B cell (primary cell): ENCODE data around the gene KLHL18. TPM values are rescaled to one million over a fixed set of nuclear protein-coding genes. Genes with fewer than 3 reads are reported as not detected.

Experiments used
- ATAC-seq: fragments of 200-7000 bp; cut with Tn5 transposase; one replicate; pipeline ENCODE4 v1.10.0; 2021; ENCODE audit warnings: low read depth, mild to moderate bottlenecking, moderate number of reproducible peaks, moderate library complexity
- CTCF ChIA-PET: fragments of 350-600 bp; sonication (Branson Sonifier 250); formaldehyde crosslinking; loops from one replicate; lab custom pipeline; 2021; ENCODE audit warnings: antibody characterized with exemption, inconsistent platforms; lab: Charles Lee
- POLR2A ChIA-PET: fragments of 350-600 bp; sonication (Branson Sonifier 250); formaldehyde crosslinking; loops from one replicate; lab custom pipeline; 2021; ENCODE audit warnings: antibody characterized with exemption; lab: Charles Lee
- DNase-seq: peaks from one replicate; pipeline ENCODE4 v3.0.0; 2013
- H2AFZ ChIP-seq: 2 replicates; pipeline ENCODE4 v1.6.1; 2012; ENCODE audit warnings: mild to moderate bottlenecking, low read depth, low read length; ENCODE audit not compliant: insufficient read depth, poor library complexity, severe bottlenecking
- H3K27ac ChIP-seq, 2 donors: 1 replicate in 1 of 2; 2 replicates in 1 of 2; pipeline ENCODE4 v1.5.1; 2012 to 2013; ENCODE audit warnings: low read length in 2 of 2, mild to moderate bottlenecking in 2 of 2, moderate library complexity in 1 of 2
- H3K27me3 ChIP-seq, 4 experiments: fragments of 200-600 bp in 1 of 4; sonication (generic) in 1 of 4; replicated peaks in 1 of 4; 1 replicate in 2 of 4; 2 replicates in 2 of 4; pipeline versions ENCODE4 v1.6.1 to v1.7.0; 2013 to 2016; ENCODE audit warnings: low read length in 3 of 4, mild to moderate bottlenecking in 2 of 4, mixed read lengths in 1 of 4, moderate library complexity in 1 of 4; ENCODE audit not compliant: insufficient read depth in 4 of 4, control insufficient read depth in 3 of 4; ENCODE audit errors: control extremely low read depth in 1 of 4
- H3K36me3 ChIP-seq, 2 experiments: replicated peaks in 1 of 2; 1 replicate in 1 of 2; 2 replicates in 1 of 2; pipeline versions ENCODE4 v1.6.1 to v1.7.1; 2013; ENCODE audit warnings: low read length in 1 of 2; ENCODE audit not compliant: insufficient read depth in 2 of 2, control insufficient read depth in 1 of 2; ENCODE audit errors: control extremely low read depth in 1 of 2, extremely low read depth in 1 of 2
- H3K4me1 ChIP-seq, 2 donors: fragments of 200-600 bp in 1 of 2; sonication (generic) in 1 of 2; 1 replicate in 1 of 2; 2 replicates in 1 of 2; pipeline versions ENCODE4 v1.5.1 to v1.6.1; 2013 to 2017; ENCODE audit warnings: low read length in 2 of 2; ENCODE audit not compliant: control insufficient read depth in 2 of 2, insufficient read depth in 2 of 2
- H3K4me2 ChIP-seq: replicated peaks from 2 replicates; pipeline ENCODE3; 2012; ENCODE audit warnings: mild to moderate bottlenecking, low read depth, low read length; ENCODE audit not compliant: poor library complexity, severe bottlenecking
- H3K4me3 ChIP-seq, 5 experiments: fragments of 200-600 bp in 1 of 5; sonication (generic) in 1 of 5; 1 replicate in 3 of 5; 2 replicates in 2 of 5; pipeline versions ENCODE4 v1.5.1 to v1.7.0; 2011 to 2016; ENCODE audit warnings: low read length in 4 of 5, mild to moderate bottlenecking in 4 of 5, low read depth in 2 of 5, control low read depth in 1 of 5, moderate library complexity in 1 of 5; ENCODE audit not compliant: insufficient read depth in 1 of 5; ENCODE audit errors: control extremely low read depth in 1 of 5, extremely low read depth in 1 of 5
- H3K79me2 ChIP-seq: fragments of 200-600 bp; sonication (generic); one replicate; pipeline ENCODE4 v1.6.0; 2016; ENCODE audit warnings: low read length; ENCODE audit not compliant: control insufficient read depth, insufficient read depth
- H3K9ac ChIP-seq: fragments of 200-600 bp; sonication (generic); 2 replicates; pipeline ENCODE4 v1.6.1; 2017; ENCODE audit warnings: mild to moderate bottlenecking, low read length, moderate library complexity
- H3K9me3 ChIP-seq, 3 donors: one replicate each; pipeline versions ENCODE4 v1.6.1 to v1.7.1; 2013; ENCODE audit warnings: low read length in 2 of 3; ENCODE audit not compliant: control insufficient read depth in 2 of 3, insufficient read depth in 1 of 3; ENCODE audit errors: control extremely low read depth in 1 of 3
- H4K20me1 ChIP-seq: 2 replicates; pipeline ENCODE4 v1.6.0; 2012; ENCODE audit warnings: mild to moderate bottlenecking, low read length; ENCODE audit not compliant: insufficient read depth, control insufficient read depth, poor library complexity, severe bottlenecking
- H3K27ac Mint-ChIP-seq: one replicate; pipeline ENCODE4 v1.8.0; 2021; ENCODE audit warnings: mixed read lengths
- H3K27me3 Mint-ChIP-seq: one replicate; pipeline ENCODE4 v1.8.0; 2021; ENCODE audit warnings: mixed read lengths
- H3K4me1 Mint-ChIP-seq: one replicate; pipeline ENCODE4 v1.8.0; 2021; ENCODE audit warnings: mixed read lengths
- H3K4me3 Mint-ChIP-seq: one replicate; pipeline ENCODE4 v1.8.0; 2021; ENCODE audit warnings: mixed read lengths
- H3K9me3 Mint-ChIP-seq: one replicate; pipeline ENCODE4 v1.8.0; 2022; ENCODE audit warnings: mixed read lengths; ENCODE audit not compliant: insufficient read depth
- CTCF ChIP-seq: fragments of 200-600 bp; IDR thresholded peaks from one replicate; pipeline ENCODE4 v1.8.0; 2022; ENCODE audit warnings: antibody characterized with exemption, mild to moderate bottlenecking
- EZH2 ChIP-seq: IDR thresholded peaks from 2 replicates; pipeline ENCODE4 v1.6.1; 2012; ENCODE audit warnings: borderline replicate concordance, low read depth, mild to moderate bottlenecking, moderate library complexity, low read length; ENCODE audit not compliant: insufficient read depth, poor library complexity, severe bottlenecking
- WGBS: methylation state at CpG from one replicate; pipeline ENCODE4 v1.1.5; 2013; ENCODE audit warnings: missing lambda C conversion rate; ENCODE audit not compliant: insufficient coverage; 5-methylcytosine and 5-hydroxymethylcytosine counted together
- intact Hi-C: fragments of 100-400 bp; cut with micrococcal nuclease; formaldehyde crosslinking; loops from one replicate; pipeline ENCODE4 v1.10.0; 2022
- polyA plus RNA-seq: library from polyadenylated mRNA; depleted of rRNA; stranded (reverse); fragments of >200 nt; gene quantifications from 2 replicates; pipeline ENCODE4 v1.2.3, GENCODE V29; 2012
- total RNA-seq, 2 donors: library from RNA; stranded (reverse); fragments of 120-200 nt in 1 of 2; gene quantifications; 1 replicate in 1 of 2; 2 replicates in 1 of 2; pipeline versions ENCODE4 v1.2.3 to v1.2.4, GENCODE V29; 2013 to 2022

KLHL18 gene
- total and polyA plus RNA-seq, 2 donors (not counting 1 experiment from before 2014, with no cell fraction given) = 30.9 to 50.8 TPM

GRCh38 chr3:47376393-47376792 lies 93.6 kb downstream of the KLHL18 start:
- ChIA-PET CTCF (interaction anchor here (1.0 kb wide), 1 partner anchor 212 kb away, joined by 3 read pairs; the partner anchor contains the start of gene SETD2), POLR2A (no interaction called here)
- intact Hi-C loops = no loop called here
- H3K9me3 ChIP-seq = peaks cover 0 to 2% (median 0%) of the 10 kb centered on the region in 3 donors
- no peak overlapping the region for H3K9ac ChIP-seq
- no peak overlapping the region for H3K4me2 ChIP-seq
- ATAC-seq = no peak
- H3K4me1 ChIP-seq = peaks cover 14 to 19% of the 10 kb centered on the region in 2 donors
- peaks cover 22% of the 10 kb centered on the region for H3K79me2 ChIP-seq
- no peak for DNase-seq
- no peak overlapping the region for H3K4me3 ChIP-seq
- peaks cover 3% of the 10 kb centered on the region for H4K20me1 ChIP-seq
- H3K27me3 ChIP-seq = peaks cover 0 to 4% (median 0%) of the 10 kb centered on the region in 4 experiments
- Mint-ChIP-seq H3K9me3 (no peaks in the 10 kb centered on the region), H3K27me3 (no peaks in the 10 kb centered on the region), H3K4me3 (no peak overlapping the region), H3K4me1 (peaks cover 26% of the 10 kb centered on the region), H3K27ac (no peak overlapping the region)
- TF ChIP-seq EZH2 (no peak), CTCF (no peak)
- no peak overlapping the region for H3K27ac ChIP-seq
- no peak overlapping the region for H2AFZ ChIP-seq
- no peaks in the 10 kb centered on the region for H3K36me3 ChIP-seq
- WGBS = no CpG with 5 or more reads among the region's 3 CpGs

GRCh38 chr3:47377186-47377585 lies 94.4 kb downstream of the KLHL18 start:
- Histone ChIP-seq H2AFZ (no peak overlapping the region), H3K9me3 (no peaks in the 10 kb centered on the region), H3K4me1 (peaks cover 20 to 26% of the 10 kb centered on the region in 2 donors), H3K9ac (no peak overlapping the region), H3K4me2 (peak overlapping the region; percentile 14), H3K4me3 (no peak overlapping the region), H3K27ac (no peak overlapping the region), H3K27me3 (no peaks in the 10 kb centered on the region), H3K79me2 (peaks cover 30% of the 10 kb centered on the region), H4K20me1 (peaks cover 8% of the 10 kb centered on the region), H3K36me3 (no peaks in the 10 kb centered on the region)
- ChIA-PET POLR2A (no interaction called here), CTCF (interaction anchor here (1.0 kb wide), 1 partner anchor 213 kb away, joined by 3 read pairs; the partner anchor contains the start of gene SETD2)
- ATAC-seq (no peak), DNase-seq (no peak)
- H3K4me1 Mint-ChIP-seq = peaks cover 34% of the 10 kb centered on the region
- intact Hi-C loops = no loop called here
- no peaks in the 10 kb centered on the region for H3K9me3 Mint-ChIP-seq
- H3K4me3 Mint-ChIP-seq = no peak overlapping the region
- 91% methylated on average over 2 of the region's 2 CpGs for WGBS
- H3K27me3 Mint-ChIP-seq = no peaks in the 10 kb centered on the region
- H3K27ac Mint-ChIP-seq = no peak overlapping the region
- TF ChIP-seq CTCF (no peak), EZH2 (no peak)
